Gastrocnemius medialis (tissue), 4 donors: ENCODE measurements around the gene UBQLN4.

Source experiments
- POLR2A ChIP-seq, 2 donors: fragments of 450-650 bp; IDR thresholded peaks; one replicate each; pipeline ENCODE4 v1.6.1; 2017; ENCODE audit warnings: antibody characterized with exemption in 2 of 2, mild to moderate bottlenecking in 2 of 2, moderate library complexity in 2 of 2
- TF ChIP-seq, protein P1 (sequence below), 5 experiments: fragments of 450-650 bp in 3 of 5; fragments of 200-600 bp in 2 of 5; sonication (generic) in 2 of 5; IDR thresholded peaks in 4 of 5; conservative IDR thresholded peaks in 1 of 5; 1 replicate in 4 of 5; 2 replicates in 1 of 5; pipeline ENCODE4 v1.5.1; 2016 to 2019; ENCODE audit warnings: antibody characterized with exemption in 5 of 5, mild to moderate bottlenecking in 3 of 5, moderate library complexity in 3 of 5

DNA sequence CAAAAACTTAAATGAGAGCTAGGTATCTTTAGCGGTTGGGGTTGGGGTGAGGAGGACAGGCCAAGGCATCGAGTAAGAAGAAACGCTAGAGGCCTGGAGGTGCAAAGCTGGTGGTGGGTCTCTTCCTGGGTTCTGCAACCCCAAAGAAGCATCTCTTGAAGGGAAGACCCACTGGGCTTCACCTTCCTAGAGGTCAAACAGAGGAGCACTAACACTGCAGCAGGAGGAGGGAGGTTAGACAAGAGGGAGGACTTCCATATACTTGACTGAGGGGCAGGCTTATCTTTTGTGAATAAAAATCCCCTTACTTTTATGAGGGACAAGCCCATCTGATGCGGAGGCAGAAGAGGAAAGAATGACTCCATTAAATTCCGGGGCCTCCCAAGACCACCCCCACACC lies 26.2 kb upstream of the UBQLN4 start:
- TF ChIP-seq, protein P1, sequence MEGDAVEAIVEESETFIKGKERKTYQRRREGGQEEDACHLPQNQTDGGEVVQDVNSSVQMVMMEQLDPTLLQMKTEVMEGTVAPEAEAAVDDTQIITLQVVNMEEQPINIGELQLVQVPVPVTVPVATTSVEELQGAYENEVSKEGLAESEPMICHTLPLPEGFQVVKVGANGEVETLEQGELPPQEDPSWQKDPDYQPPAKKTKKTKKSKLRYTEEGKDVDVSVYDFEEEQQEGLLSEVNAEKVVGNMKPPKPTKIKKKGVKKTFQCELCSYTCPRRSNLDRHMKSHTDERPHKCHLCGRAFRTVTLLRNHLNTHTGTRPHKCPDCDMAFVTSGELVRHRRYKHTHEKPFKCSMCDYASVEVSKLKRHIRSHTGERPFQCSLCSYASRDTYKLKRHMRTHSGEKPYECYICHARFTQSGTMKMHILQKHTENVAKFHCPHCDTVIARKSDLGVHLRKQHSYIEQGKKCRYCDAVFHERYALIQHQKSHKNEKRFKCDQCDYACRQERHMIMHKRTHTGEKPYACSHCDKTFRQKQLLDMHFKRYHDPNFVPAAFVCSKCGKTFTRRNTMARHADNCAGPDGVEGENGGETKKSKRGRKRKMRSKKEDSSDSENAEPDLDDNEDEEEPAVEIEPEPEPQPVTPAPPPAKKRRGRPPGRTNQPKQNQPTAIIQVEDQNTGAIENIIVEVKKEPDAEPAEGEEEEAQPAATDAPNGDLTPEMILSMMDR (IDR thresholded peaks at IDR 0.05 in 4 of 5, conservative IDR thresholded peaks at IDR 0.05 in 1 of 5): no peak
- no peak for TF ChIP-seq POLR2A (IDR thresholded peaks at IDR 0.05)
